ENCODE measurements around the gene PROX2. TPM values are rescaled to one million over a fixed set of nuclear protein-coding genes. Genes with fewer than 3 reads are reported as not detected.

The PROX2 gene
- total and polyA plus RNA-seq, 12 donors = 0.08 TPM; not detected in 11

DNA sequence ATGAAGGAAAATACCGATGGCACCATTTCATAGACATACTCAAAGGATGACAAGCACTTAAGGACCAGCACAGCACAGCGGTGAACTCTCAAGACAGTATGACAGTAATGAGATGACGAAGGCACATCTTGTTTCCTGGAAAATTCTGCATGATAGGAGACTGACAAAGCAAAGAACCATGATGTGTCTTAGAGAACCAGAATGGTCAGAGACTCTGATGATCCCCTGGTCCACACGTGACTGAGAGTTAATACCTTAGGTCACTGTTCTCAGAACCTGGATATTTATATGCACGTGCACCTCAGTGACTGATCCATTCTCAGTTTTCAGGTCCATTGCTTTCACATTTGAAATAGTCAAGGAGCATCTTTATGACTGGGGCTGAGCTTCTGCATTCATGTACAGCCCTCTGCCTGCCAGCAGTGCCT, 35.3 kb downstream of the PROX2 start:
- H3K27me3 ChIP-seq = no peaks in the 10 kb centered on the region
- 87 to 96% (median 93%) methylated on average over 5 of the region's 5 CpGs for WGBS, 4 donors
- H3K4me3 ChIP-seq = no peak overlapping the region
- TF ChIP-seq CTCF (IDR thresholded peaks at IDR 0.05) (no peak), POLR2A (IDR thresholded peaks at IDR 0.05) (no peak)
- H3K27ac ChIP-seq = no peak overlapping the region
- intact Hi-C loops (cut with DNase I) = no loop called here
- no peaks in the 10 kb centered on the region for H3K9me3 ChIP-seq (replicated peaks in 1 of 3)
- no peak for DNase-seq
- peaks cover 0 to 14% of the 10 kb centered on the region in 2 donors for H3K36me3 ChIP-seq (replicated peaks in 1 of 2)
- peaks cover 4 to 20% of the 10 kb centered on the region in 2 donors for H3K4me1 ChIP-seq (replicated peaks in 1 of 2)

DNA sequence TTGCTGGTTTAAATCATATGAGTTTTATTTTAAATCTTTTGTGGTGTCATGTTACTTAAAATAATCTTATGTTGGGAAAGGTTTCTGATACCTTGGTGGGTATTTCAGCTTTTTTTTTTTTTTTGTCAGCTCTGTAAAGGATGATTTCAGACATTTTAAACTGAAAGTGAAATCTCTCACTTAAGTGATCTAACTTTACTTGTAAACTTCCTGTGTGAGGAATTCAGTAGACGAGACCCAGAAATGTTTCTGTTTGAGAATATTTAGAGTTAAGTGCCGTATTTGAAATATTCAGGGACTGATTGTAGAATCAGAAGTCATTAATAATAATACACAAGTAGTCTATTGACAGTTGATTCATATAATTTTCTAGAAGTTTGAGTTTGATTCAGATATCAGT, 37.8 kb downstream of the PROX2 start:
- Histone ChIP-seq H3K4me3 (no peak overlapping the region), H3K27ac (peak overlapping the region in 2 of 5 donors; percentile 13 to 28), H3K27me3 (no peaks in the 10 kb centered on the region), H3K4me1 (replicated peaks in 1 of 2) (peaks cover 4 to 20% of the 10 kb centered on the region in 2 donors), H3K9me3 (replicated peaks in 1 of 3) (no peaks in the 10 kb centered on the region), H3K36me3 (replicated peaks in 1 of 2) (peaks cover 0 to 14% of the 10 kb centered on the region in 2 donors)
- TF ChIP-seq POLR2A (IDR thresholded peaks at IDR 0.05) = no peak
- TF ChIP-seq CTCF (IDR thresholded peaks at IDR 0.05) = no peak
- intact Hi-C loops (cut with DNase I) = no loop called here
- 37 to 46% (median 42%) methylated on average over 2 of the region's 2 CpGs for WGBS, 4 donors
- no peak for DNase-seq

- peaks cover 4 to 20% of the 10 kb centered on the region in 2 donors for H3K4me1 ChIP-seq (replicated peaks in 1 of 2)
- H3K27me3 ChIP-seq = no peaks in the 10 kb centered on the region
- intact Hi-C loops (cut with DNase I) = no loop called here
- DNase-seq = no peak
- peaks cover 0 to 14% of the 10 kb centered on the region in 2 donors for H3K36me3 ChIP-seq (replicated peaks in 1 of 2)
- no peaks in the 10 kb centered on the region for H3K9me3 ChIP-seq (replicated peaks in 1 of 3)
- no peak for TF ChIP-seq POLR2A (IDR thresholded peaks at IDR 0.05)
- no peak for TF ChIP-seq CTCF (IDR thresholded peaks at IDR 0.05)
- no peak overlapping the region for H3K4me3 ChIP-seq
- H3K27ac ChIP-seq = peak overlapping the region in 1 of 5 donors; percentile 6
- 81 to 86% (median 83%) methylated on average over 1 of the region's 1 CpG for WGBS, 4 donors
Observed at GRCh38 chr14:74836251-74836960, 39.5 kb downstream of the PROX2 start.

DNA sequence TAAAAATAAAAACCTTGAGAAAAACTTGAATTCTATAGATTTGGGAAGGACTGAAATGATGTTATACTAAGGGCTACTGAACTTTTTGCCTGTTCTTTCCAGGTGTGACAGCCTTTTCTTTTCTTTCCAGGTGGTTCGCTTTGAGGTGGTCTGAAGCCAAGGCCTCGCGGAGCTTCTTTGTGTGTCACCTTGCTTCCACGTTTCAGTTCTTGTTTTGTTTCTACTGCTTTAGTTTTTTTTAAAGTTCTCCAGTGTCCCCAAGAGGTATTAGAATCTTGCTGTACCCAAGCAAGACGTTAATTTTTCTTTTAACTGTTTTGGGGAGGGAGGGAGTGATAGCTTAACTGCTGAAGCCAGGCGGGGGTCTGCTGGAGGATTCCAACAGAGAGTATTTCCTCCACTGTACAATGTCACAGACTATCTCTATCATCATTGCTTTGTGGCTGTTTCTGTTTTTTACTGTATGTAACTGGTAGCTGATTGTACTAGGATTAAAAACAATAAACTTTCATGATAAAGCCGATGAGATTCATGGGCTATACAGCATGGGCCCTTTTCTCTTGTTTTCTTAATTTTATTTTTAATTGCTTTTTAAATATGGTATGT, 40.2 kb downstream of the PROX2 start:
- H3K9me3 ChIP-seq (replicated peaks in 1 of 3) = no peaks in the 10 kb centered on the region
- H3K36me3 ChIP-seq (replicated peaks in 1 of 2) = peaks cover 0 to 9% of the 10 kb centered on the region in 2 donors
- 81 to 86% (median 83%) methylated on average over 7 of the region's 7 CpGs for WGBS, 4 donors
- intact Hi-C loops (cut with DNase I) = no loop called here
- no peaks in the 10 kb centered on the region for H3K27me3 ChIP-seq
- peaks cover 4 to 20% of the 10 kb centered on the region in 2 donors for H3K4me1 ChIP-seq (replicated peaks in 1 of 2)
- DNase-seq = no peak
- H3K4me3 ChIP-seq = no peak overlapping the region
- TF ChIP-seq CTCF (IDR thresholded peaks at IDR 0.05) (no peak), POLR2A (IDR thresholded peaks at IDR 0.05) (no peak)
- H3K27ac ChIP-seq = peak overlapping the region in 1 of 5 donors; percentile 6

All from adrenal gland (tissue), 12 donors.